ENCODE measurements around the gene SBDS.
A peak's percentile ranks its signal among the peaks of the same experiment; 100 is the strongest.
"Not testable (repeated sequence)": the region's sequence is repeated elsewhere in the genome, so short reads cannot be mapped to it uniquely, and the experiment has no call there.

Gene SBDS

DNA sequence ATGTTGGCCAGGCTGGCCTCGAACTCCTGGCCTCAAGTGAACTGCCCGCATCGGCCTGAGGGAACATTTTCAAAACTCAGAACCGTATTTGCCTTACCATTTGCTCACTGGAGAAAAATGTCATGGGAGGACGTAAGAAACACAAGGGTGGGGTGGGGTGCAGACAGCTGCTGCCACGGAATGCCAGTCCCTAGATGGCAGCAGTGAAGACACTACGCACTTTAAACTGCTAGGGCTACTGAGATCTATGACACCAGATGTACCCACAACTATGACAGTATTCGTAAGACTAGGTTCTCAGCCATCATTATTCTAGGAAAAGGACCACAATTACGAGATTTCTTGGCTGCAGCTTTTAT lies 716 bp downstream of the SBDS start:
- peak; percentile 77 for DNase-seq

DNA sequence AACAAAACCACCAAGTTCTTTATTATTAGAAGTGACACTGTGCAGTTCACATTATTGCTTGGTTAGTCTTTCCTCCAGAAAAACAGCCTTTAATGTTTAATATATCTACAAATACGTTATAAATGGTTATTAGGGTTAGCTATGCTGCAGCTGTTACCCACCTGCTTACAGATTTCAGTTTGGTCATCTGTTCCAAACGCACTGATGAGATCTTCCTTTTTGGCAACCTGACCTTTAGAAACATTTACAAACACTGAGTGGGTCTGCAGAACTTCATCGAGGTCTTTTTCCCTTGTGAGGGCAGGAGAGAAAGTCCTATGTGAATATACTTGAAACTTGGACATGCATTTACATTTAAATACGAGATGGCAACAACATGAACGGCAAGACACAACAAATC lies 1.3 kb downstream of the SBDS start:
- not testable (repeated sequence) for DNase-seq

DNA sequence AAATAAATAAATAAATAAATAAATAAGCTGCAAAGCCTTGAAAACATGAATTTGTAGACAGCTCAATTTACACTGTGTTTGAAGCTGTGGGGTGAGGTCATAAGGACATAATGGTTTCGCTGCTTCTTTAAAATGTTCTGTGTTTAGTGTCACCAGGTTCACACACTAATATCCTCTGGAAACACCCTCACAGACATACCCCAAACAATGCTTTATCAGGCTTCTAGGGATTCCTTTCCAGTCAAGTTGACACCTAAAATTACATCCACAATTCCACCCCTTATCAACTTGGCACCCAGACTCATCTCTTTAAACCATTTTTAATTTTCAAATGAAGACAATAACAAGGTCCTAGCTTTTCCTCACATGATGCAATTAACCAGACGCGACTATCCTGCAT lies 5.8 kb downstream of the SBDS start:
- DNase-seq, result not testable (repeated sequence)

DNA sequence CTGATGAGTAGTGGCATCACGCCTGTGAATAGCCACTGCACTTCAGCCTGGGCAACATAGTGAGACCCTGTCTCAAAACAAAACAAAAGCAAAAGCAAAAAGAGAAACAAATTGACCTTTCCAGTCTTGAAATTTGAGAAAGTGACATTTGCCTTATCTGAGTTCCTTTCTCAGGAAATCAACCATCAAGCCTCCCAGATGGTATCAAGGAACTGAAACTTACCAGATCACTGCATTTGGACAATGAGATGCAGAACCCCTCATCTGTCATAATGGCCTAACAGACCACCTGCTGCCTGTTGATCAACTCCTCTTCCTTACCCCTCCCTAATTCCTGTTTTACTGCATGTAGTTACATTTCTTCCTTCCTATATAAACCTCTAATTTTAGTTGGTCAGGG lies 15.1 kb downstream of the SBDS start:
- not testable (repeated sequence) for DNase-seq

DNA sequence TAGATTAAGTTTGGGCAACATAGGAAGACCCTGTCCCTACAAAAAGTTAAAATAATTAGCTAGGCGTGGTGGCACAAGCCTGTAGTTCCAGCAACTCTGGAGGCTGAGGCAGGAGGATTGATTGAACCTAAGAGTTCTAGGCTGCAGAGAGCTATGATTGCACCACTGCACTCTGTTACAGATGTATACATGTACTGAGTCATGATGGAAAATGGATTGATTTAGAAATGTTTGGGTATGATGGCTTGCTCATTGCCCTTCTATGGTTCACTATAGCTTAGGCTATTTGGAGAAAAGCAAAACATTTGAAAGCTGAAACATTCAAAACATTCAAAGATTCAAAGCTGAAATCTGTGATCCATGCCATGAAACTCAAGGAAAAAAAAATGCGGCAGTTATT lies 16.4 kb downstream of the SBDS start:
- DNase-seq, result not testable (repeated sequence)

DNA sequence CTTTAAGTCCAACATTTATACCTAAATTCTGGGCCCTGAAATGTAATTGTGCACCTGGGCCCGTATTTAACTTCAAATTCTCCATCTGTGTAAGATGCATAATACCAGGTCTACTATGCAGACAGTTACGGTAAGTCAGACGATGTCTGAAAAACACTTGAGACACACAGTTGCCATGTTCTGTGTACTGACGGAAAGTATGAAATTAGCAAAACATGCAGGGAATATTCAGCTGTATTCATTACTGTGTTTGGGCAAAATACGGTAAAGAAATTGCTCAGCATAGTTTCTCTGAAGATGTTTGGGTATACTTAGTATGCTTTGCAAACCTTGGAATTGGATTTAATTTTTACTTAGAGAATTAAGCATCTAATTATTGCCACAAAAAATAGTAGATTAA lies 17.1 kb downstream of the SBDS start:
- DNase-seq, result not testable (repeated sequence)

DNA sequence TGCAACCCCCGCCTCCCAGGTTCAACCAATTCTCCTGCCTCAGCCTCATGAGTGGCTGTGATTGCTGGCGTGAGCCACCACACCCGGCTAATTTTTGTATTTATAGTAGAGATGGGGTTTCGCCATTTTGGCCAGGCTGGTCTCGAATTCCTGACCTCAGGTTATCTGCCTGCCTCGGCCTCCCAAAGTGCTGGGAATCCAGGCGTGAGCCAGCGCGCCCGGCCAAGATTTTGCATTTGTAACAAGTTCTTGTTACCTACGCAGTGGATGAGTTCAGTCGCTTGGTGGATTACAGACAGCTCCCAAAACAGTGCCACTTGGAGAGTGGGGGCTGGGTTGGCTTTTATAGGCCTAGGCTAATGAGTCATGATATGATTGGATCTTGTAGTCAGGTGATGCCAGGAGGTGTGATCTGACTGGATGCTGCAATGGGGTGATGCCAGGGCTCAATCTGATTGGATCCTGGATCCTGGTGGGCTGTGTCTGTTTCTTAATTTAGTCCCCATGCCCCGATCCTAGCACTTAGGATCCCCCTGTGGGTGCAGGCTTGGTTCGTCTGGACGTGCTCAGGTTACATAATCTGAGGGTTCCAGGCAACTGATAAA lies 20.3 kb downstream of the SBDS start:
- DNase-seq, result no peak

DNA sequence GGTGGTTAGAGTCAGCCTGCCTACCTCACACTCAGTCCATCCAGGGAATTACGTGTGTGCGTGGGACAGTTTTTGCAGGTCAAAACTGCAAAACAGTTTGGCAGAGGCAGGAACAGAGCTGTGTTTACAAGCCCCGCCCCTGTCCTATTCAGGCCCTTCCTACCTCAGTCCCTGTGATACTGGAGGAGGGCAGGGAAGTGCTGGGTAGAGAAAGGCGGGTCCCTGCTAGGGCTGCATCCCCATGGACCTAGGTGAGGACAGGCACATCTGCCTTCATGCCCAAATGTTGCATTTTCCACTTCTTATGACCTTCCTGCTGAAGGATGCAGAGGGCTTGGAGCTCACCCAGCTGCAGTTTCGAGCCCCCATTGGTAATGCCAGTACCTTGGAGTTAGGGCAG lies 25.1 kb downstream of the SBDS start:
- no peak for DNase-seq

DNA sequence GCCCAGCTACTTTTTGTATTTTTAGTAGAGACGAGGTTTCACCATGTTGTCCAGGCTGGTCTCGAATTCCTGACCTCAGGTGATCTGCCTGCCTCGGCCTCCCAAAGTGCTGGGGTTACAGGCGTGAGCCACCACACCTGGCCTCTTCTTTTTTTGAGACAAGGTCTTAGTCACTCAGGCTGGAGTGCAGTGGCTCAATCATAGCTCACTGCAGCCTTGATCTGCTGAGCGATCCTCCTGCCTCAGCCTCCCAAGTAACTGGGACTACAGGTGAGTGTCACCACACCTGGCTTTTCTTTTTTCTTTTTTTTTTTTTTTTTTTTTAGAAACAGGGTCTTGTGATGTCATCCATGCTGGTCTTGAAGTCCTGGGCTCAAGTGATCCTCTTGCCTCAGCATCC lies 26.4 kb downstream of the SBDS start:
- not testable (repeated sequence) for DNase-seq

DNA sequence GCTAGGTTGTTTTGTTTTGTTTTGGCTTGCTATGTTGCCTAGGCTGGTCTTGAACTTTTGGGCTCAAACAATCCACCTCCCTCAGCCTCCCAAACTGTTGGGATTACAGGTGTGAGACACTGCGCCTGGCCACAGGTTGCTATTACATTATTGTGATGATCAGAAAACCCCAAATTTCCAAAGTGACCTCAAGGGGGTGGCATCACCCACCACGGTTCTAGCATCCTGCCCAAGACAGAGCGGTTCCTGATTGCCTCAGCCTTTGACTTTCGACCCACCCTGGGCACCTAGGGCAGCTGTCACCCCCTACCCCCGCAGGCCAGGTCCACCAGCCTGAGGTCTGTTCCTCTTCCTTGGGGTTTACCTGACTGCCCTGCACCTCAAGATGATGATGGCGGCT lies 28.4 kb downstream of the SBDS start:
- no peak for DNase-seq

DNA sequence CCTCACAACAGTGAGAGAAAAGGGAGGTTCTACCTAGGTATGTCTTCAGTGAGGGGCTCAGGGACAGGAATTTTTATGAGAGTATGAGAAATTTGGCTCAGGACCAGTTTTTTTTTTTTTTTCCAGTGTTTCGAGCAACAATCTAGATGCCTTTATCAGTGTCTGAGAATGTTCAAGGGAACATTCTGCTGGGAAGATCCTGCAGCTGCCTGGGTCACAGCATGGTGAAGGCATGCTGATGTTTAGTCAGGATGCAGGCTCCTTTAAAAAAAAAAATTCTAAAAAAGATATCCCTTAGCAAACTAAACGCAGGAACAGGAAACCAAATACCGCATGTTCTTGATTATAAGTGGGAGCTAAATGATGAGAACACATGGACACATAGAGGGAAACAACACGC lies 31.0 kb downstream of the SBDS start:
- DNase-seq, result no peak

DNA sequence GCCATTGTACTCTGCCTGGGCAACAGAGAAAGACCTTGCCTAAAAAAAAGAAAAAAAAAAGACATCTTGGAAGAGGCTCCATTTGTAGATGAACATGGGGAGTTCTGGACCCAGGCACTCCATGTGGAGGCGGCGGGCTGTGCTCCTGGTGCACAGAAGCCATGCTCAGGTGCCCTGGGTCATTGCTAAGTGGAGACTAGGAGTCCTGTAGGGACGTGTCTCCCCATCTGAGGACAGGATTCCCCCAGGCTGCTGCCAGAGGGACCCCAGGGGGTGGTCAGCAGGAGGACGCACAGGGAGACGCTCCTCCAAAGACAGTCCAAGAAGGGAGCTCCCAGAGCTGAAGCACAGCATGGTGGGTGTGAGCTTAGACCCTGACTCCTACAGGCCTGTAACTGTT lies 34.3 kb downstream of the SBDS start:
- DNase-seq, result no peak

DNA sequence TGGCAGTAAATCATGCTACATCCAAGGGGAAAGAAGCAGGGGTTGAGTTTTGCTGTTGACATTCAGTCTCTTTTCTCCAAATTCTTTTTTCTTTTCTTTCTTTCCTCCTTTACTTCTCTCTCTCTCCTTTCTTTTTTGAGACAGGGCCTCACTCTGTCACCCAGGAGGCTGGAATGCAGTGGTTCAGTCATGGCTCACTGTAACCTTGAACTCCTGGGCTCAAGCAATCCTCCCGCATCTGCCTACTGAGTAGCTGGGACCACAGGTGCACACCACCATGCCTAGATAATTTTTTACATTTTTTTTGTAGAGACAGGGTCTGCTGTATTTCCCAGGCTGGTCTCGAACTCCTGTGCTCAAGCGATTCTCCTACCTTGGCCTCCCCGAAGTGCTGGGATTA lies 35.2 kb downstream of the SBDS start:
- no peak for DNase-seq

DNA sequence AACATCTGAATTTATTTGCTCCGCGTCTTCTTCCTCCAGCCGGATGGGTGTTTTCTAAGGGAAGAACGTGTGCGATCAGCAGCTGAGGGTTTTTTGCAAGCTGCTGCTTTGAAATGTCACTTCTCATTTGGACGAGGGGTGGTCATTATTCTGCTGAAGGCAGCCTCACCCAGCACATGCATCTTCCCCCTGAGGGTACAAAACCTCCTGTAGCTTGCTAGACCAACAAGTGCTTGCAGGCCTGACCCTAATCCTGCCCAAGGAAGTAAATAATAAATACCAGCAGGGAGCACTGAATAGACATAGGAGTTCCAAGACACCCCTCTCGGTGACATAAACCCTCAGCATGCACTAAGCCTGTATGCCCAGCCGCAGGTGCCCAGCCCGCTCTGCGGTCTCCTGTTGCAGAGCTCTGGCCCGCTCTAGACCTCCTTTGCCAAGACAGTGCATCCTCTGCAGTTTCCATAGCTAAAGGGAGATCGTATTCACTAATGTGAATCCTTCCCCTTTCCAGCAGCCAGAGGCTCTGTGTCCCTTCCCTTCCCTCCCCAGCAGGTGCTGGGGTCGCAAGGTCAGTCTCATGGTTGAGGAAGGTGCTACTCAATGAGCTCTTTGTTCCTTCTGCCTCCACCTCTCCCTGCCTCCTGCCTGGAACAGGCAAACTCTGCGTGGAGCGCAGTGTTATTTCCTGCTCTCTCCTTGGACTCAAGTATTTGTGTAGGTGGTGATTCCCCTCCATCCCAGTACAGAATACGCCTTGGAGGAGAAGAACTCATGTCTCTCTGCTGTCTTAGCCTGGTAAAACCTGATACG lies 36.6 kb downstream of the SBDS start:
- no peak for DNase-seq

DNA sequence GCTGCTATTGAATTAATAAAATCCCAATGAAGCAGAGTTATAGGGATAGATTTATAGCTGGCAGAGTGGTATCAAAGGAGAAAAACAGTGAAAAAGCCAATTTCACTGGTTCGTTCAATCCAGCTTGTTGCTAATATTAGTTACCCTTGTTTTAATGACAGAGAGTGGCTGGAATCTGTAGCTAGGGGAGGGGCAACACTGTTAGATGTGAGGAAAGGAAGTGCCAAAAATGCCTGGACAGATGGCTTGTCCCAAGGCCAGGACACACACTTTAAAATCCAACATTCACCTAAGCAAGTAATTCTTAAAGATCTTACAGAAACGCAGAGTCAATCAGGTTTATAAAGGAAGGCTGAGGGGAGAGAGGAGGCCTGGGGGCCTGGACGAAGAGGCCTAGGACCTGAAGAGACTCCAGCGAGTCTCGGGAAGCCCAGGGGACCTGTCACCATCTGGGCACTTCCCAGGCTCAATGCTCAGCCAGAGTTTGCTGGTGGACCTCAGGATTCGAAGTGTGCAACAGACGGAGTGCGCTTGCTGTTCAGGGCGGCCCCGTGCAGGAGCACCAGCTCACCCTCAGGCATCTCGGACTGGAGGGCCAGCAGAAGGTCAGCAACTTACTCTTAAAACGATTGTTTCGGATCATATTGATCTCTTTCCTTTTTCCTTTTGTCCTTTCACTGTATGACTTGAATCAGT lies 37.6 kb downstream of the SBDS start:
- no peak for DNase-seq

DNA sequence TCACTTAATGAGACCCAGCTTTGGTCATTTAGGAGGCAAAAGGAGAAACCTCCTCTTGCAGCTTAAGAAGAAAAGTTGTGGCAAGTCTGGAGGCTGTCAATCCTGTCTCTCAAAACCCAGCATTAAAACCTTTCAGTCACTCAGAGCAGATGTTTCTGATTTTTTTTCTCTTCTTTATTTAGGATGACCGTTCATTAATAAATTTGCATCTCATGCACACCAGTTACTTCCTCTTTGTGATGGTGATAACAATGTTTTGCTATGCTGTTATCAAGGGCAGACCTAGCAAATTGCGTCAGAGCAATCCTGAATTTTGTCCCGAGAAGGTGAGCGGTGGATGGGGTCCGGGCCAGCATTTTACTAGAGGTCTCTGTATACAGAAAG lies 42.4 kb downstream of the SBDS start:
- no peak for DNase-seq

DNA sequence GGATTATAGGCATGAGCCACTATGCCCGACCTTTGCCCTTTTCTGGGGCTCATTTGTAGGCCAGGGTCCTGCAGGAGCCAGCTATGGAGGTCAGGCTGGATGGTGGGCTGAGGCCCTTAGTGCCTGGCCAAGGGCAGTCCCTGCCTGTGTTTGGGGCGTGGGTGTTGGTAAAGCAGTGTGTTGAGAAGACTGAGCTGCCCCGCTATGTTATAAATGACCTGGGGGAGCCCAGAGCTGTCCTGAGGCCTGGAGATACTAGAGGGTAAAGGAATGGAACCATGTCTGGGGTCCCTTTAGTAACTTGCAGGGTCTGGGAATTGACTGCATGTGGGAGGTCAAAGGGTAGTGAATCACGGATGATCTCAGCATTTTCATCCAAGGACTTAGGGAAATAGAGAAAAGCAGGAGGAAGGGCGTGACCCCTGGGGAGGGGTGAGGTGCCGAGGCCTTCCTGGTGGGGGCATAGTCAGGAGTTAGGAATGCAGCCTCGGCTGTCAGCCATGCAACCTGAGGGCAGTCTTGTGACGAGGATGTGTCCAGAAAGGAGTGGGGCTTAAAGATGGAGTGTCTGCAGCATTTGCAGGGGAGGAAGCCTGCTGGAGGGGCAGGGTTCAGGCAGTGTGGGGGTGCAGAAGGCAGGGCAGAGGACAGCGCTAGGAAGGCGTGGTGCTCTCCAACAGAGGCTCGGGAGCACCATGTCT lies 42.9 kb downstream of the SBDS start:
- no peak for DNase-seq

DNA sequence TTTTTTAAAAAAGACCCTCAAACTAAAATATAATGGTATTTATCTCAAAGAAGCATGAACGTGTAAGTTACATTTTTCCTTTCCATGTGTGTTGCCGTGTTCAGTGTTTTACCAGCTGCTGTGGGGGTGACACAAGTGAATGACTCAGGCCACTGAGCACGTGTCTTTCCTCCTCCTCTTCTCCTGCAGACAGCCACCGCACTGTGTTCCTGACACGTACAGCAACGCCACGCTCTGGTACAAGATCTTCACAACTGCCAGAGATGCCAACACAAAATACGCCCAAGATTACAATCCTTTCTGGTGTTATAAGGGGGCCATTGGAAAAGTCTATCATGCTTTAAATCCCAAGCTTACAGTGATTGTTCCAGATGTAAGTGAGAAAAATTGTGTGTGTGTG lies 44.6 kb downstream of the SBDS start:
- DNase-seq, result no peak

DNA sequence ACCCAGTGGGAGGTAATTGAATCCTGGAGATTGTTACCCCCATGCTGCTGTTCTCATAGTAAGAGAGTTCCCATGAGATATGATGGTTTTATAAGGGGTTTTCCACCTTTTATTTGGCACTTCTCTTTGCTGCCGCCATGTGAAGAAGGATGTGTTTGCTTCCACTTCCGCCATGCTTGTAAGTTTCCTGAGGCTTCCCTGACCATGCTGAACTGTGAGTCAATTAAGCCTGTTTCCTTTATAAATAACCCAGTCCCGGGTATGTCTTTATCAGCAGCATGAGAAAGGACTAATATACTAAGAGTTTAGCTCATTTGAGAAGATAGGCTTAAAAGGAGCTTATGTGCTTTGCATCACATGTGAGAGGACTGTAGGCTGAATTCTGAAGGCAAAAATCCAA lies 45.1 kb downstream of the SBDS start:
- no peak for DNase-seq

DNA sequence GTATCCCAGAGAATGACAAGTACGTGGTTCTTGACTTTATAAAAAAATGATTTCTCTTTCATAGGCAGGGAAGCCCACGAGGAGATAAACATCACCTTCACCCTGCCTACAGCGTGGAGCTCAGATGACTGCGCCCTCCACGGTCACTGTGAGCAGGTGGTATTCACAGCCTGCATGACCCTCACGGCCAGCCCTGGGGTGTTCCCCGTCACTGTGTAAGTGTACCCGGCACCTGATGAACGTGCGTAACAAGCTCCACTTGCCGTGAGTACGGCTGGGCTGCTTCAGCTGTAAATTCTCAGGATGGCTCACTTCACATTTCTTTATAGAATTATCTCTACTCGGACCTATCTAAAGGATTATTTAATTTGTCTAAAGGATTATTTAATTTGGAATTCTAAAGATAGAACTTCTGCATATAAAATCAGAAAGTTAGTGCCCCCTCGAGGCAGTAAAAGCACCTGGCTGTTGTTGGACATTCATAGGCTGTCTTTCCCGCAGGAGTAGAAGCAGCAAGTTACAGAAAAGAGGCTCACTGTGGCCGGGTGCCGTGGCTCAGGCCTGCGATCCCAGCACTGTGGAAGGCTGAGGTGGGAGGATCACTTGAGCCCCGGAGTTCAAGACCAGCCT lies 46.8 kb downstream of the SBDS start:
- no peak for DNase-seq

DNA sequence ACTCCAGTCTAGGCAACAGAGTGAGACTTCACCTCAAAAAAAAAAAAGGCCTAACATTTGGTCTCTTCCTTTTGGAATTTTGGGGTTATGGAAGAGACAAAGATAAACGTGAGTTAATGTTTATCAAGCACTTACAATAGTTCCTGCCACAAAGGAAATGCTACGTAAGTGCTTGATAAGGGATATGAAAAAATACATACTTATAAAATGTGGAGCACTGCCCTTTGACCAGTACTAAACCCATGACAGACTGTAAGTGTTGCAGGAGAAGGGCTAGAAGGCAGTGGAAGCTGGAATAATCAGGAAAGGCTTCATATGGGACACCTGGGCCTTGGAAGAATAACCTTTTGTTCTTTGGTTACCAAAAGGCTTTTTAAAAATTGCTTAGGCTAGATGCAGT lies 48.8 kb downstream of the SBDS start:
- no peak for DNase-seq

DNA sequence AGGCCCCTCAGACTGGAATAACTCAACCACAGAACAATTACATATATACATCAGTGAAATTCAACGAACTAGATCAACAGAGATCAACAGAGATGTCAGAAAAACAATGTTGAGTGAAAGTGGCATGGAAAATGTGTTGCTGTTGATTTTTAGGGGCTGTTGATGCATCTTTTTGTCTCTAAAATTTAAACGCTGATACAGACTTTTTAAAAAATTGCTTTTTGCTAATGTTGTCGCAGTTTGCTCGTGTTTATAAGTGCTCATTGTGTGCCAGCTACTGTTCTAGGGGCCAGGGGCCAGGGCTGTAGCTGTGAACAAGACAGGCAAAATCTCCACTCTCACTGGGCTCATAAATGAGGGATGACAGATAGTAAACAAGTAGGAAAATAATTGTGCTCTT lies 56.1 kb downstream of the SBDS start:
- no peak for DNase-seq

DNA sequence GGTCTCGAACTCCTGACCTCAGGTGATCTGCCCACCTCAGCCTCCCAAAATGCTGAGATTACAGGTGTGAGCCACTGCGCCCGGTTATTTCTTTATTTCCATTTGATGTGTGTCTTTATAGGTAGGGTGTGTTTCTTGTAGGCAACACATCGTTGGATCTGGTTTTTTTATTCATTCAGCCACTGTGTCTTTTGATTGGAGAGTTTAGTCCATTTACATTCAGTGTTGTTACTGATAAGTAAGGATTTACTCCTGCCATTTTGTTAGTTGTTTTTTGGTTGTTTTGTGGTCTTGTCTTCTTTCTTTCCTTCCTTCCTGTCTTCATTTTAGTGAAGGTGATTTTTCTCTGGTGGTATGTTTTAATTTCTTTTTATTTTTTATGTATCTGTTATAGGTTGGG lies 57.4 kb downstream of the SBDS start:
- no peak for DNase-seq

All from CD4-positive, alpha-beta T cell treated with Interleukin-4 for 4 hours (primary cell).